A673 (cell line): ENCODE results near the gene CEP57L1. TPM values are rescaled to one million over a fixed set of nuclear protein-coding genes. Genes with fewer than 3 reads are reported as not detected.

Experiments used
- BruUV-seq: library from RNA; stranded (reverse); fragments of 400-500 nt; replicated peaks from 2 replicates; lab custom pipeline; 2021; lab: Mats Ljungman, UMichigan
- CTCF ChIA-PET: fragments of 300-600 bp; sonication (Branson Sonifier 250); formaldehyde crosslinking; loops from one replicate; lab custom pipeline; 2022; ENCODE audit warnings: antibody characterized with exemption; lab: Charles Lee
- POLR2A ChIA-PET: fragments of 300-600 bp; sonication (Branson Sonifier 250); formaldehyde crosslinking; loops from one replicate; lab custom pipeline; 2022; ENCODE audit warnings: antibody characterized with exemption; ENCODE audit not compliant: low non-redundant PET; lab: Charles Lee
- DNase-seq: peaks from one replicate; pipeline ENCODE4 v3.0.0-alpha.2; 2015; ENCODE audit warnings: low spot score
- H3K27ac ChIP-seq: fragments of 200-600 bp; sonication (generic); 2 replicates; pipeline ENCODE4 v1.5.1; 2016; ENCODE audit warnings: mixed run types, low read depth, mild to moderate bottlenecking, mixed read lengths, antibody characterized with exemption, low read length; ENCODE audit not compliant: poor library complexity, severe bottlenecking
- H3K27me3 ChIP-seq: fragments of 200-600 bp; sonication (generic); replicated peaks from 2 replicates; pipeline ENCODE4 v1.6.1; 2017; ENCODE audit warnings: mixed run types, low read depth, mild to moderate bottlenecking, mixed read lengths, antibody characterized with exemption, low read length; ENCODE audit not compliant: insufficient read depth, poor library complexity
- H3K36me3 ChIP-seq: fragments of 200-600 bp; sonication (generic); 2 replicates; pipeline ENCODE4 v1.6.1; 2016; ENCODE audit warnings: mixed run types, mild to moderate bottlenecking, mixed read lengths, antibody characterized with exemption, low read length; ENCODE audit not compliant: insufficient read depth, poor library complexity, severe bottlenecking
- H3K4me1 ChIP-seq: fragments of 200-600 bp; sonication (generic); 2 replicates; pipeline ENCODE4 v1.6.1; 2017; ENCODE audit warnings: mixed run types, mild to moderate bottlenecking, mixed read lengths, antibody characterized with exemption, low read length; ENCODE audit not compliant: insufficient read depth, poor library complexity, severe bottlenecking
- H3K4me3 ChIP-seq: fragments of 200-600 bp; sonication (generic); 2 replicates; pipeline ENCODE4 v1.5.1; 2016; ENCODE audit warnings: low read depth, mixed run types, mild to moderate bottlenecking, mixed read lengths, low read length; ENCODE audit not compliant: poor library complexity, severe bottlenecking
- H3K9me3 ChIP-seq: fragments of 200-600 bp; sonication (generic); 2 replicates; pipeline ENCODE4 v1.6.1; 2016; ENCODE audit warnings: mixed run types, low read depth, mild to moderate bottlenecking, mixed read lengths, antibody characterized with exemption, low read length; ENCODE audit not compliant: poor library complexity, severe bottlenecking
- EZH2 ChIP-seq: fragments of 200-600 bp; sonication (generic); IDR thresholded peaks from 2 replicates; pipeline ENCODE4 v1.6.1; 2017; ENCODE audit warnings: borderline replicate concordance, low read depth, mild to moderate bottlenecking, mixed read lengths, antibody characterized with exemption, low read length; ENCODE audit not compliant: poor library complexity, severe bottlenecking
- intact Hi-C: fragments of 100-400 bp; cut with micrococcal nuclease; formaldehyde crosslinking; loops from one replicate; pipeline ENCODE4 v1.10.0; 2022; ENCODE audit not compliant: unreplicated experiment
- total RNA-seq: library from RNA; stranded (reverse); gene quantifications from 2 replicates; pipeline ENCODE4 v1.2.3, GENCODE V29; 2021
- TF ChIP-seq, protein P1 (sequence below): fragments of 300-800, 200-600 bp; sonication (generic); conservative IDR thresholded peaks from 2 replicates; pipeline ENCODE4 v1.5.1; 2017; ENCODE audit warnings: low read depth, mild to moderate bottlenecking, antibody characterized with exemption, low read length, moderate library complexity, mixed read lengths

CEP57L1 gene
- total RNA-seq, 1 experiment from 2014 or later, result 25.7 TPM

DNA sequence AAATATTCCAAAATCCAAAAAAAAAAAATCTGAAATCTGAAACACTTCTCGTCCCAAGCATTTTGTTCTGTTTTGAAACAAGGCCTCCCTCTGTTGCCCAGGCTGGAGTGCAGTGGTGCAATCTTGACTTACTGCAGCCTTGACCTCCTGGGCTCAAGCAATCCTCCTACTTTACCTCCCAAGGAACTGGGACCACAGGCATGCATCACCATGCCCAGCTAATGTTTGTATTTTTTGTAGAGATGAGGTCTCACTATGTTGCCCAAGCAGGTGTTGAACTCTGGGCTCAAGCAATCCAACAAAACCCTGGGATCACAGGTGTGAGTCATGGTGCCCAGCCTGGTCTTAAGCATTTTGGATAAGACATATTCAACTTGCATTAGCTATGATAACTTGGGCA, 14.3 kb upstream of the CEP57L1 start:
- intact Hi-C loops, result no loop called here
- DNase-seq, result no peak
- CTCF ChIA-PET, result no interaction called here
- Histone ChIP-seq H3K4me3 (no peak overlapping the region), H3K36me3 (no peaks in the 10 kb centered on the region), H3K9me3 (no peaks in the 10 kb centered on the region), H3K4me1 (no peaks in the 10 kb centered on the region), H3K27me3 (no peaks in the 10 kb centered on the region), H3K27ac (no peak overlapping the region)
- BruUV-seq, result no TSS peak
- POLR2A ChIA-PET, result no interaction called here
- TF ChIP-seq, protein P1, sequence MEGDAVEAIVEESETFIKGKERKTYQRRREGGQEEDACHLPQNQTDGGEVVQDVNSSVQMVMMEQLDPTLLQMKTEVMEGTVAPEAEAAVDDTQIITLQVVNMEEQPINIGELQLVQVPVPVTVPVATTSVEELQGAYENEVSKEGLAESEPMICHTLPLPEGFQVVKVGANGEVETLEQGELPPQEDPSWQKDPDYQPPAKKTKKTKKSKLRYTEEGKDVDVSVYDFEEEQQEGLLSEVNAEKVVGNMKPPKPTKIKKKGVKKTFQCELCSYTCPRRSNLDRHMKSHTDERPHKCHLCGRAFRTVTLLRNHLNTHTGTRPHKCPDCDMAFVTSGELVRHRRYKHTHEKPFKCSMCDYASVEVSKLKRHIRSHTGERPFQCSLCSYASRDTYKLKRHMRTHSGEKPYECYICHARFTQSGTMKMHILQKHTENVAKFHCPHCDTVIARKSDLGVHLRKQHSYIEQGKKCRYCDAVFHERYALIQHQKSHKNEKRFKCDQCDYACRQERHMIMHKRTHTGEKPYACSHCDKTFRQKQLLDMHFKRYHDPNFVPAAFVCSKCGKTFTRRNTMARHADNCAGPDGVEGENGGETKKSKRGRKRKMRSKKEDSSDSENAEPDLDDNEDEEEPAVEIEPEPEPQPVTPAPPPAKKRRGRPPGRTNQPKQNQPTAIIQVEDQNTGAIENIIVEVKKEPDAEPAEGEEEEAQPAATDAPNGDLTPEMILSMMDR, result no peak
- no peak for TF ChIP-seq EZH2

GRCh38 chr6:109081516-109082187, 13.7 kb upstream of the CEP57L1 start:
- Histone ChIP-seq H3K27ac (no peak overlapping the region), H3K36me3 (no peaks in the 10 kb centered on the region), H3K27me3 (no peaks in the 10 kb centered on the region), H3K9me3 (no peaks in the 10 kb centered on the region), H3K4me1 (no peaks in the 10 kb centered on the region), H3K4me3 (no peak overlapping the region)
- TF ChIP-seq, protein P1, result no peak
- no peak for TF ChIP-seq EZH2
- BruUV-seq, result no TSS peak
- POLR2A ChIA-PET, result no interaction called here
- CTCF ChIA-PET, result no interaction called here
- DNase-seq, result no peak
- intact Hi-C loops, result no loop called here

- no TSS peak for BruUV-seq
- TF ChIP-seq, protein P1, result no peak
- TF ChIP-seq EZH2, result no peak
Measured at GRCh38 chr6:109082188-109082577, 13.1 kb upstream of the CEP57L1 start.

More at GRCh38 chr6:109082188-109082577, 13.1 kb upstream of the CEP57L1 start:
- intact Hi-C loops, result no loop called here
- no peak overlapping the region for H3K4me3 ChIP-seq
- DNase-seq, result no peak
- H3K4me1 ChIP-seq, result no peaks in the 10 kb centered on the region
- POLR2A ChIA-PET, result no interaction called here
- CTCF ChIA-PET, result no interaction called here
- no peaks in the 10 kb centered on the region for H3K27me3 ChIP-seq
- H3K27ac ChIP-seq, result no peak overlapping the region
- H3K36me3 ChIP-seq, result no peaks in the 10 kb centered on the region
- no peaks in the 10 kb centered on the region for H3K9me3 ChIP-seq
